GM10847 (cell line): ENCODE data around the gene FOXO3.

Source experiments
- POLR2A ChIP-seq: IDR thresholded peaks from 2 replicates; pipeline ENCODE4 v1.6.1; 2011; ENCODE audit not compliant: insufficient read length; ENCODE audit errors: extremely low read depth

Gene FOXO3

DNA sequence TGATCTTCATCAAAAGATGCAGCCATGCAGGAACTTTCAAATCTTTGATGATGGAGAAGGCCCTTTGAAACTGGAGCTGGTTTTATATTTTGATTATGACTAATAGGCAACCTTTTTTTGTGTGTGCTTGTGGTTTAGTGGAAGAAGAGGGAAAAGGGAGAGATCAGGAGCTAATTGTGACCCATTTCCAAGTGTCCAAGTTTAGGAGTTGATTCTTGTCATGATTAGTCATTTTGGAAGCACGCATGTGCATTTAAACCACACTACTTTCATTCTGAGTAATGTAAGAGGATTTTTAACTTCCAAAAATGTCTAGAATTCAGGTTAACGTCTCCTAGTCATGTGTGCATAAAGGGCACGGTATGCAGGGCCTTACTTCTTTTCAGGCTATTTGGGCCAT, 3.5 kb downstream of the FOXO3 start:
- TF ChIP-seq POLR2A = no peak

DNA sequence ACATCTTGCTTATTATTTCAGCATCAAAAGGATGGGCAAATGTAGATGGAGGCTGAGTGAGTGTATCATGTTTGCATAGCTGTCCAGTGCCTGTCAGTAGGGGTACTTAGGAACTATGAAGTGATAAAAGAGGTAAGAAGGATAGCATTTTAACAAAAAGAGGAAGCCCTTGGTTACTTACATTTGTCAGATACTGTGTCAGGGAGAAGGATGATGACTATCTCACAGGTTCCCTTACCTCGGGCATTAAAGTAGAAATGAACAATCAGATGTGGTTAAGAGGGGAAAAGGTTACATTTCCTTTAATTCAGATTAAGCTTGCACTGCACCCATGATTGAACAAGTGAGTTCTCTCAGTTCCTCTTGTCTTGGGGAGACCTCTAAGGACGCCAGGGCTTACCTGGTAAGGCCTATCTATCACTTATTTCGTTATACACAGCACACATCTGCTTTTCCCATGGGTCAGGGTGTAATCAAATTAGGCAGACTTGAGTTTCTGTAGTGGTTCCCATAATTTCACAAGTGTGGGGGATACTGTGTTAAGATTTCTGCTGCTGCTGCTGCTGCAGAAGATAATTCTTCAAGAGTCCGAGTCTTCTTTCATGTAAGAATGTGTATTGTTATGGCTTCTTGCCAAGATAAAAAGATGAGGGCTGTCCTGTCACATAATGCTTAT, 4.5 kb downstream of the FOXO3 start:
- TF ChIP-seq POLR2A = no peak

DNA sequence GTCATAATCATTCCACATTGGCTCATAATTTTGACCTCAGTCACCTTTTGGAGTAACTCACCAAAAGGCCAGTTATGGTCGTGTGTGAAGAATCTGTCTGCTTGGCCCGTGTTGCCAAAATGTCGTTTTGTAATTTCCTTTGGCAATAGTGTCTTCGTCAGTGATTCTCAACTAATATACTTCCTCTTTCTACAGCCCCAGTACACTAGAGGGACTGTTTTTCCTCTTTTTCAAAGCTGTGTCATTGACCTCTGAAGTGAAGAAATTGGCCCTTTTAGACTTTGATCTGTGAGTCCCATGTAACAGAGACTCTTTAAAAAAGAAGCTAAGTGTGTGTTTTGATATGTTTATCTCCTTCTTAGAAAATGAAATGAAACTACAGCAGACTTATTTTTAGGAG, 5.2 kb downstream of the FOXO3 start:
- TF ChIP-seq POLR2A = no peak

DNA sequence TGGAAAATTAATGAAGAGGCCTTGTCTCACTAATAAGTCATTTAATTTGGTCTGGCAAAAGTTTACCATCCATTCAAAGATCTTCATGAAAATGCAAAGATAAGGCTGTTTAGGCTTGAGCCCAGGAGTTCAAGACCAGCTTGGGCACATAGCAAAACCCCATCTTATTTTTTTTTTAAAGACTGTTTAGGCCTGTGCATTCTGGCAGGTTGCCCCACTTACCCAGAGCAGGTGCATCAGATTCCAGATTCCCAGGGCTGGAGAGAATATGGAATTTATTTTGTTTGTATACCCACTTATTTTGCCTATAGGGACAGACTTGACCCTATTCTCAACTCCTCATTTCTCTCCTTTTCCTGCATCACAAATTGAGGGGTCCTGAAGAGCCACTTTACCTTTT, 5.7 kb downstream of the FOXO3 start:
- TF ChIP-seq POLR2A = no peak

GRCh38 chr6:108568101-108568500, 7.4 kb downstream of the FOXO3 start:
- no peak for TF ChIP-seq POLR2A

DNA sequence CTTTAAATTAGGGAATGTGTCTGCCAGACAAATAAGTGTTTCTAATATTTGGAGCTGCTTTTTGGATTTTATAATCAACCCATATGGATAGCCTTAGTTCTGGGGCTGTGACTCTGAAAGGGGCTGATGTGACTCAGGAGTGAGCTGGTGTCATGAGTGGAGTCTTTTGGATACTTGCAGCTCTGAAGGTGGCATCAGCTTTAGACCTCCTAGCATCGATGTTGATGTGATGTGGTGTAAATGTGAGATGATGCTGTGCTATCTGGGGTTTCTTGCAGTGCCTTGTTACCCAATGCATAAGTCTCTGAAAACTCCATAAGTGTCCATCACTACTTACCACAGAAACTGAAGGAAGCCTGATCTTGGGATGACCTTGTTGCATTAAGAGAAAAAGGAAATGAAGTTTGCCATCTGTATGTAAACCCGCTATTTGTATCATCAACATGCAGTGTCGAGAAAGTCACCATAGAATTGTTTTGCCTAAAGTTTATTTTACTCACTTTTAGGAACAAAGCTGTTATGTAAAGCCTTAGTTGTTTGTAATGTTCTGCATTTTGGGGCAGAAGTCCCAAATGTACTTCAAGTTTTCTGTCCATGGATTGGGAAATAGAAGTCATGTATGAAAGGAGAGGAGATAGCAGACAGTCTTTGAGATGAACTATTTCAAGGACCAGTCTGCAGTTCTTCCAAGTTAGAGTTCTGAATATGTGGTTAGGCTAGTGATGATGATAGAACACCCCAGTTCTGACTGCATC, 8.0 kb downstream of the FOXO3 start:
- no peak for TF ChIP-seq POLR2A

DNA sequence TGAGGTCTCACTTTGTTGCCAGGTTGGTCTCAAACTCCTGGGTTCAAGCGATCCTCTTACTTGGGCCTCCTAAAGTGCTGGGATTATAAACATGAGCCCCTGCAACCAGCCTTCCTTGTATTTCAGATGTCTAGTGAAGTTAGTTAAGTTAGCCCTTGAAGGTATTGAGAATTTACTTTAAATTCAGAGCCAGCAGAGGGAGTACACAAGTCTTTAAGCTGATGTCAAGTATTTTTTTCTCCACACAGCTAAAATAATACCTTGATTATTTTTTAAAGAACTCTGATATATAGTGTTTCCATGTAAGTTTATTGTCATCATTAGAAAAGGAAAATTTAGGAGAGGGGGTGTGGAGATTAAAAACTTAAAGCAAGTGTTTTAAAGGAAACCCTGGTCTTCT, 9.8 kb downstream of the FOXO3 start:
- no peak for TF ChIP-seq POLR2A

DNA sequence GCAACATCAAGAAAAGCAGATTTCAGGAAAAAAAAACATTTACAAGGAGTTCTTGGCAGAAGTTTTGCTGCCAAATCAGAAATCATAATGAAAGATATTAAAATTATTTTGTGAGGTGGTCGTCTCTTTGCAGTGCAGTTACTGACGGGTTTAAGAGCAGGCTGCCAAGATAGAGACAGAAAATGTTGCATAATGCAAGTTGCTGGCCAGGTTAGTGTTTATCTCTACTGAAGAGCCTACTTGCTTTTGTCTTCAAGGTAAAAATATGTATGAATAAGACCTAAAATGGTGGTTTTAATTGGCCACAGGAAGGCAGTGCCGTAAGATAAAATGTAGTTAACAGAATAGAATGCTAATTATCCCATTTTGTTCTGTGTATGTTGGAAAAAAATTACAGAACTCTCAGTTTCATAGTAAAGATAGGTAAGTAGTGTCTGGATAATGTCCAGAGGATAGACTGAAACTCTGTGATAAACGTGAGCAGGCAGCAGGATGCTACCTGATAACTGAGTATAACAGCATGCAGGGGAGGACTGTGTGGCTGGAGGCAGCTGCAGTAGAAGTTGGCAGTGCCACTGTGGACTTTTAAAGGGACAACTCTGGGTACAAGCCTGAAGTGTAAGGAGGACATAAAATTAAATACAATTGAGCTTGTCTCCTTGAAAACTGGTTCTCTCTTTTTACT, 13.9 kb downstream of the FOXO3 start:
- TF ChIP-seq POLR2A = no peak

GRCh38 chr6:108575905-108576494, 15.3 kb downstream of the FOXO3 start:
- TF ChIP-seq POLR2A = no peak

DNA sequence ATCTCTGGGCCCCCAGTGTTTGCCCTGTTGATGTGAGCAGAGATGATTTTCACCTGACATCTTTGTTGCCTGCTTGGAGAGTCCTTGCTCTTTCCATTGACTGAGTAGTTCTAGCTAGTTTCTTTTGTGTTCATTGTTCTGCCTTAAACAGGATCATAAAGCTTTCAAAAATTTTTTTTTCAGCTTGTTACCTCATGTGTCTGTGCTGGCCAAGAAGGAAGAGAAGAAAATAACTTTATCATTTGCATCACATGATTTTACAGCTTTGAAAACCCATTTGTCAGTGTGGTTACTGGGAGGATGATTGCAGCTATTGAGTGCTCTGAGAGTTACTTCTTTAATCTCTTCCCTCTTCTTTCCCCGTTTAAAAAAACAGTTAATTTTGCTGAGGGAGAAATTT, 16.0 kb downstream of the FOXO3 start:
- TF ChIP-seq POLR2A = no peak

DNA sequence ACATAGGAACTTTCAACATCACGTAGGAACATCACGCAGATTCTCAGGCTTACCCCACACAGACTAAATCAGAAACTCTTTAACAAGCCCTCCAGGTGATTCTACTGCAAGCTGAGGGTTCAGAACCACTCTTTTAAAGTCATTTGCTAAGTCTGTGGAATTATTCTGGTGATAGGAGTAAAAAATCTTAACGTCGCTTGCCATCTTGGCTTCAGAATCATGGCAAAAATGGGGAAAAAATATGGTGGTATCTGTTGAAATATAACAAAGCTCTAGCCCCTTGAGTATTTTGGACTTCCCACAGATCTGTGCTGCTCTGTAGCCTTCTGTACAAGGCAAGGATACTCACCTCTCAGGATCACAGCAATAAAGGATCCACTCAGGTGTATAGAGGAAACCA, 17.4 kb downstream of the FOXO3 start:
- TF ChIP-seq POLR2A = no peak

- TF ChIP-seq POLR2A = no peak
These were observed 18.0 kb downstream of the FOXO3 start for GRCh38 chr6:108578595-108579327.

DNA sequence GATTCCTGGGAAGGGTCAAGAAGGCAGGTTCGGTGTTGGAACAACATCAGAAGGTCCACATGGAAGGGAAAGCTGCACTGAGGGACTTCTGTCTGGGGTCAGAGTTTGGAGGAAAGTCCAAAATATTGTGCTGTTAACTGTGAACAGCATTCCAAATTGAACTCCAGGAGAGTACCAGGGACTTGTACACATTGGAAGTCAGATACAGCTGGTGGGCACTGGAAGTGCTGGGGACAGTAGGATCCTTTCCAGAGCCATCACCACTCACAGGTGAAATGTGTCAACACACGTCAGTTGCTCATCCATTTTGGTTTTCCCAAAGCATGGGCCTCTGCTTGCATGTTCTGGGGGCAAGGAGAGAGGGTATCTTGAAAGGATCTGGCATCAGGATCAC, 18.6 kb downstream of the FOXO3 start:
- TF ChIP-seq POLR2A = no peak

DNA sequence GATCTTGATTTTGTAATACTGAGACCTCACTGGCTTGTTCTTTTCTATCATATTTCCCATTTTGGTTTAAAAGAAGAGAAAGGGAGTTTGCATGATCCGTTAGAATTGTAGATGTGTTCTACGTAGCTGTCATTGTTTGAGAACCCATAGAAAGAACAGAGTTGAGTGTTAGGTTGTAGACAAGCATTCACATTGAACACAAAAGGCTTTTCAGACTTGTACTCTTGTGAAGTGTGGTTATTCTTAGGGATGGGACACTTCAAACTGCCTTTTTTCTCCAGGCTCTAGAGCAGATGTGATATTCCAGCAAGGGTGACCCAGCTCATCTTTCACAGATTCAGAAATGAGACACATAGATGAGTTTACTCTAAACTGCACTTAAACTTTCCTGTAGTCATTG, 19.9 kb downstream of the FOXO3 start:
- TF ChIP-seq POLR2A = no peak

DNA sequence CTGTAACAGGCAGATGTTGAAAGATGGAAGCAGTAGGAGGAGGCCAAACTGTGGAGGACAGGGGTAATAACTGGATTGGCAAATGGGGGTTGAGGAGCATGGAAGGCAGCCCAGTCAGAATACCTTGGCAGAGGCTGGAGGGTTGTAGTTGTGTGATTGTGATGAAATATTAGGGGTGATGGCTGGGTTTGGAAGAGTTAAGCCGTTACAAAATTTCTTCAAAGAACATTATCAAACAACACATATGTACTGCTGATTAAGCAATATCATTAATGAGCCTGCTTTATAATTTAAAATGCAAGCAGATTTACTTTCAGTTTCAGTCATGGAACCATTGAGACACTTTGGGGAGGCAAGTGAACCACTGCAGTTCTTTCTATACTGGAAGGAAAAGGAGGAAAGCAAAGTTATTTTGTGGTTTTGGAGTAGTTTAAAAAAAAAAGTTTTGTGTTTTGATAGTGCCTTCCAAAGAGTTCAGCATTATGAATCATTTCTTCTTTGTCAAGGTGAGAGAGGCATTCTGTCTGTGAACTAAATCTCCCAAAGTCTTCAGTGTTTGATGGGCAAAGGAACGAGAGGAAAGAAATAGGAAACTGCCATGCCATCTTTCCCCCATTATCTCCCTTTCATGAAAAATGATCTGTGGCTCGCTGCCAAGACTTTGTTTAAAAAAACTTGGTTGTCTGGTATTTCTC, 20.7 kb downstream of the FOXO3 start:
- TF ChIP-seq POLR2A = no peak
